ENCODE measurements around the gene ANXA4. TPM values are rescaled to one million over a fixed set of nuclear protein-coding genes. Genes with fewer than 3 reads are reported as not detected.

The ANXA4 gene
- total and polyA plus RNA-seq, 2 experiments from 2014 or later, result 6.7 to 11.5 TPM

GRCh38 chr2:69767034-69767433, 25.1 kb downstream of the ANXA4 start:
- Histone ChIP-seq H3F3A (replicated peaks; ENCODE audit: low read depth) (no peaks in the 10 kb centered on the region), H4K20me1 (replicated peaks; ENCODE audit: insufficient read depth) (no peaks in the 10 kb centered on the region), H3K36me3 (ENCODE audit: insufficient read depth) (no peaks in the 10 kb centered on the region), H3K27ac (ENCODE audit: low read depth) (peak overlapping the region; percentile 36; the same call in 1 of the 2 replicates), H3K4me2 (no peak overlapping the region), H3K27me3 (ENCODE audit: insufficient read depth) (no peaks in the 10 kb centered on the region), H2AFZ (no peak overlapping the region), H3K4me3 (no peak overlapping the region), H3K9me2 (ENCODE audit: insufficient read depth) (no peaks in the 10 kb centered on the region), H3K79me2 (replicated peaks; ENCODE audit: insufficient read depth) (no peaks in the 10 kb centered on the region), H3K4me1 (ENCODE audit: insufficient read depth) (peaks cover 18% of the 10 kb centered on the region)
- ATAC-seq (no peak), DNase-seq (ENCODE audit: low spot score) (no peak)
- H3K4me1 Mint-ChIP-seq, result peaks cover 15% of the 10 kb centered on the region
- no peaks in the 10 kb centered on the region for H3K9me3 Mint-ChIP-seq
- TF ChIP-seq CTCF (conservative IDR thresholded peaks at IDR 0.05; ENCODE audit: low read depth in 2 of 2) (0 out of 4 replicates have a peak, but pooled peaks of 1 of the 2 experiments have one; percentile 11), REST (IDR thresholded peaks at IDR 0.05; ENCODE audit: unreplicated experiment) (no peak), CREB1 (CRISPR knock-in tag; IDR thresholded peaks at IDR 0.05; ENCODE audit: low read depth) (no peak)
- H3K27me3 Mint-ChIP-seq (ENCODE audit: insufficient read depth, low read depth, poor library complexity), result no peaks in the 10 kb centered on the region
- no peak overlapping the region for H3K4me3 Mint-ChIP-seq
- no peaks in the 10 kb centered on the region for H3K36me3 Mint-ChIP-seq (ENCODE audit: low read depth)
- no peak overlapping the region; the same call in 1 of the 2 replicates for H3K27ac Mint-ChIP-seq

DNA sequence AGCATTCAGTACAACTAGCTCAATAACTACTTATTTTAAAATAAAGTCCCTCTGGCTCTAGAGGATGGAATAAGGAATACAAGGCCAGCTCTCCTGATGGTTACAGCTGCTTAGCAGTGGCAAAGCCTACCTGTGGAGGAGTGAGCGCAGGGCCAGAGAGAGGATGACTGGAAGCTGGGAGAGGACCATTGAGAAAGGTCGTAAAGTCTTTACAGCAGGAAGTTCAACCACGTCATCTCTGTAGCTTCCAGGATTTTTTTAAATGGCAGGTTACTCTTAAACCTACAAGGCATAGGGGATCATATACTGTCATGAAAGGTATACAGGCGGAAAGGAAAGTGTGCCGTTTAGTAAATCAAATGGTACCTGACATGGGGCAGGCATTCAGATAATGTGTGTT, 26.3 kb downstream of the ANXA4 start:
- Histone ChIP-seq H3K27me3 (ENCODE audit: insufficient read depth) (no peaks in the 10 kb centered on the region), H3K4me2 (no peak overlapping the region), H2AFZ (no peak overlapping the region), H3K36me3 (ENCODE audit: insufficient read depth) (no peaks in the 10 kb centered on the region), H3K27ac (ENCODE audit: low read depth) (no peak overlapping the region), H3K9me2 (ENCODE audit: insufficient read depth) (no peaks in the 10 kb centered on the region), H3K79me2 (replicated peaks; ENCODE audit: insufficient read depth) (no peaks in the 10 kb centered on the region), H3K4me1 (ENCODE audit: insufficient read depth) (peaks cover 24% of the 10 kb centered on the region), H4K20me1 (replicated peaks; ENCODE audit: insufficient read depth) (no peaks in the 10 kb centered on the region), H3F3A (replicated peaks; ENCODE audit: low read depth) (no peaks in the 10 kb centered on the region), H3K4me3 (no peak overlapping the region)
- no peak for DNase-seq (ENCODE audit: low spot score)
- Mint-ChIP-seq H3K4me3 (no peak overlapping the region), H3K4me1 (peaks cover 22% of the 10 kb centered on the region), H3K27me3 (ENCODE audit: insufficient read depth, low read depth, poor library complexity) (no peaks in the 10 kb centered on the region), H3K36me3 (ENCODE audit: low read depth) (no peaks in the 10 kb centered on the region), H3K27ac (no peak overlapping the region), H3K9me3 (no peaks in the 10 kb centered on the region)
- ATAC-seq, result no peak; the same call in 2 of the 3 replicates
- TF ChIP-seq EZH2 (IDR thresholded peaks at IDR 0.05; ENCODE audit: low read depth, unreplicated experiment) (no peak), REST (IDR thresholded peaks at IDR 0.05; ENCODE audit: unreplicated experiment) (no peak), JUNB (IDR thresholded peaks at IDR 0.05; ENCODE audit: unreplicated experiment) (no peak)
